ENCODE data around the gene TAS2R4. TPM values are rescaled to one million over a fixed set of nuclear protein-coding genes. Genes with fewer than 3 reads are reported as not detected.

TAS2R4 gene
- total and polyA plus RNA-seq, 5 donors from 2014 or later, result 0.32 TPM; not detected in 4

Other genes starting within 250 kb of the TAS2R4 start
- gene AGK, start 225.3 kb upstream of the TAS2R4 start, total RNA-seq, result 28.6 TPM
- gene AGK, start 225.3 kb upstream of the TAS2R4 start, polyA plus RNA-seq, result 10 to 100 TPM; 34.6 to 38.1 (median 35.3) TPM
- 47.7 TPM for gene DENND11, start 74.5 kb upstream of the TAS2R4 start, total RNA-seq
- gene DENND11, start 74.5 kb upstream of the TAS2R4 start, polyA plus RNA-seq, result 10 to 100 TPM; 10.8 to 14.5 (median 11.1) TPM
- gene WEE2, start 68.3 kb upstream of the TAS2R4 start, total RNA-seq, result not detected
- gene WEE2, start 68.3 kb upstream of the TAS2R4 start, polyA plus RNA-seq, result not detected
- 77.4 TPM for gene SSBP1, start 38.3 kb upstream of the TAS2R4 start, total RNA-seq
- 100 to 1,000 TPM; 286 to 331 (median 305) TPM for gene SSBP1, start 38.3 kb upstream of the TAS2R4 start, polyA plus RNA-seq
- gene TAS2R3, start 12.6 kb upstream of the TAS2R4 start, total RNA-seq, result 0.59 TPM
- not detected for gene TAS2R3, start 12.6 kb upstream of the TAS2R4 start, polyA plus RNA-seq
- gene TAS2R5, start 13.5 kb downstream of the TAS2R4 start, total RNA-seq, result 0.57 TPM
- gene TAS2R5, start 13.5 kb downstream of the TAS2R4 start, polyA plus RNA-seq, result under 1 TPM in 3 of 4 donors, not detected in 1; 0.15 to 0.30 (median 0.22) TPM
- gene PRSS37, start 64.8 kb downstream of the TAS2R4 start, total RNA-seq, result not detected
- gene PRSS37, start 64.8 kb downstream of the TAS2R4 start, polyA plus RNA-seq, result not detected
- gene OR9A4, start 139.7 kb downstream of the TAS2R4 start, total RNA-seq, result not detected
- not detected for gene OR9A4, start 139.7 kb downstream of the TAS2R4 start, polyA plus RNA-seq
- gene CLEC5A, start 170.3 kb downstream of the TAS2R4 start, total RNA-seq, result not detected
- gene CLEC5A, start 170.3 kb downstream of the TAS2R4 start, polyA plus RNA-seq, result not detected
- not detected for gene TAS2R38, start 197.1 kb downstream of the TAS2R4 start, total RNA-seq
- gene TAS2R38, start 197.1 kb downstream of the TAS2R4 start, polyA plus RNA-seq, result not detected
- gene MGAM, start 219.2 kb downstream of the TAS2R4 start, total RNA-seq, result not detected
- gene MGAM, start 219.2 kb downstream of the TAS2R4 start, polyA plus RNA-seq, result not detected